ENCODE results near the gene FANCB.

Gene FANCB

DNA sequence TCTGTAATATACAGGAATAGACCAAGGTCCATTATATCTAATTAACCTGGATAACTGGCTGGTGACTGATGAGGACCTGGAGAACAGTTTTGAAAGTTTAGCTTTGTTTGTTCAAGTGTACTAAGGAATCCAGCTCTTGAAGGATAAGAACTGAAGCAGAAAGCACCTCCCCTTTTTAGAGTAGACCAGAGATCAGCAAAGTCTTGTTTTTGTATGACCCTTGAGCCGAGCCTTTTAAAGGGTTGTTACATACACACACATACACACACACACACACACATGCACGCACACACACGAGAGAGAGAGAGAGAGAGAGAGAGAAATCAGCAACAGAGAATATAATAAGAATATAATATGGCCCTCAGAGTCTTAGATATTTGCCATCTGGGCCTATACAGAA lies 13.4 kb upstream of the FANCB start:
- Histone ChIP-seq H3K9ac (no peak overlapping the region), H3K4me1 (ENCODE audit: low read depth, poor library complexity, severe bottlenecking) (no peaks in the 10 kb centered on the region), H2AFZ (ENCODE audit: low read depth) (no peak overlapping the region), H3K4me2 (no peak overlapping the region), H3K36me3 (ENCODE audit: insufficient read depth) (no peaks in the 10 kb centered on the region), H4K20me1 (ENCODE audit: insufficient read depth) (no peaks in the 10 kb centered on the region), H3K4me3 (IDR thresholded peaks at IDR 0.05; ENCODE audit: insufficient read depth, low read depth, low read length) (no peak overlapping the region), H3K79me2 (ENCODE audit: insufficient read depth, low read depth) (no peaks in the 10 kb centered on the region), H3K27me3 (ENCODE audit: insufficient read depth, low read depth) (no peaks in the 10 kb centered on the region), H3K27ac (no peak overlapping the region)
- no peak for TF ChIP-seq CTCF (conservative IDR thresholded peaks at IDR 0.05; ENCODE audit: low read depth, low read length)

DNA sequence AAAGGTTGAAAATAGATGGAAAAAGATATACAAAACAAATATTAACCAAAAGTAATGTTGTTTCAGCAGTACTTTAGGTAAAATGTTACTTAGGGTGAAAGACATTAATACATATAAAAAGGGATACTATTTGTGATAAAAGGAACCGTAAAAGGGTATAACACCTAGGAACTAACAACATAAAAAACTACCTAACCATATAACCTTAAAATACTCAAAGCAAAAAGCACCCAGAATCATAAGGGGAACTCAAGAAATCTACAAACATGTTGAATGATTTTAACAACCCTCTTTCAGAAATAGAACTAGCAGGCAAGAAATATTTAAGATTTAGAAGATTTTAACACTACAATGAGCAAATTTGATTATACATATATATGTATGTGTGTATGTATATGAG lies 11.8 kb upstream of the FANCB start:
- no peak overlapping the region for H2AFZ ChIP-seq (ENCODE audit: low read depth)
- no peak overlapping the region for H3K4me3 ChIP-seq (IDR thresholded peaks at IDR 0.05; ENCODE audit: insufficient read depth, low read depth, low read length)
- H3K4me1 ChIP-seq (ENCODE audit: low read depth, poor library complexity, severe bottlenecking) = no peaks in the 10 kb centered on the region
- H3K9ac ChIP-seq = no peak overlapping the region
- no peaks in the 10 kb centered on the region for H3K36me3 ChIP-seq (ENCODE audit: insufficient read depth)
- H3K27me3 ChIP-seq (ENCODE audit: insufficient read depth, low read depth) = no peaks in the 10 kb centered on the region
- no peaks in the 10 kb centered on the region for H4K20me1 ChIP-seq (ENCODE audit: insufficient read depth)
- H3K79me2 ChIP-seq (ENCODE audit: insufficient read depth, low read depth) = no peaks in the 10 kb centered on the region
- no peak overlapping the region for H3K27ac ChIP-seq
- no peak overlapping the region for H3K4me2 ChIP-seq
- no peak for TF ChIP-seq CTCF (conservative IDR thresholded peaks at IDR 0.05; ENCODE audit: low read depth, low read length)

DNA sequence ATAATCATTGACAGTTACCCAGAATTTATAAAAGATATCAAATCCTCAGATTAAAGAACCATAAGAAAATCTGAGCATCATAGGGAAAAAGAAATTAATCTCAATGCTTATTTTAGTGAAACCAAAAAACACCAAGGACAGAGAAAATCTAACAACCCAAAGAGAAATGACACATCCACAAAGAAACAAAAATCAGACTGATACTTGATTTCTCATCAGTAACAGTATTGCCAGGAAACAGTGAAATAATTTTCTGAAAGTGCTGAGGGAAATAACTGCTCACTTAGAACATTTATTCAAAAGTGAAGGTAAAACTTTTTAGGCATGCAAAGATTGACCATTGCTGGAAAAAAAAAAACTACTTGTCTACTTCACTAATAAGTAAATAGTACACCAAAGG lies 11.0 kb upstream of the FANCB start:
- no peaks in the 10 kb centered on the region for H3K27me3 ChIP-seq (ENCODE audit: insufficient read depth, low read depth)
- TF ChIP-seq CTCF (conservative IDR thresholded peaks at IDR 0.05; ENCODE audit: low read depth, low read length) = no peak
- no peak overlapping the region for H3K9ac ChIP-seq
- H3K4me2 ChIP-seq = no peak overlapping the region
- no peaks in the 10 kb centered on the region for H3K36me3 ChIP-seq (ENCODE audit: insufficient read depth)
- H4K20me1 ChIP-seq (ENCODE audit: insufficient read depth) = no peaks in the 10 kb centered on the region
- H3K79me2 ChIP-seq (ENCODE audit: insufficient read depth, low read depth) = no peaks in the 10 kb centered on the region
- no peak overlapping the region for H2AFZ ChIP-seq (ENCODE audit: low read depth)
- no peak overlapping the region for H3K27ac ChIP-seq
- no peak overlapping the region for H3K4me3 ChIP-seq (IDR thresholded peaks at IDR 0.05; ENCODE audit: insufficient read depth, low read depth, low read length)
- H3K4me1 ChIP-seq (ENCODE audit: low read depth, poor library complexity, severe bottlenecking) = no peaks in the 10 kb centered on the region

DNA sequence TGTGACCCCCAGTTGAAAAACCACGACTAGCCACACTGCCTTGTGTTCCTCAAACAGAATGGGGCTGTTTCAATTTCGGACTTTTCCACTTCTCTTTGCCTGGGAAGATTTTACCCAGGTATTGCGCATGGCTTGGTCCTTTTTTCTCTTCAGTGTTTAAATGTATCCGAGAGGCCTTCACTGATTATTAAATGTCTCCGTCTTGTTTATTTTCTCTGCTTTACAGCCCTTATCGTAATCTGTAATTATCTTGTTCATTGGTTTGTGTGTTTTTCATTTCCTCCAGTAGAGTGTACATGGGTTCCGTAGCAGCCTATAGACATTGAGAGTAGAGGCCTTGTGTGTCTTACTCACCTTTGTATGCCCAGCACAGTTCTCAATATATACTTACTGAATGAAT lies 2.8 kb upstream of the FANCB start:
- no peaks in the 10 kb centered on the region for H3K36me3 ChIP-seq (ENCODE audit: insufficient read depth)
- H2AFZ ChIP-seq (ENCODE audit: low read depth) = no peak overlapping the region
- H3K4me1 ChIP-seq (ENCODE audit: low read depth, poor library complexity, severe bottlenecking) = peaks cover 17% of the 10 kb centered on the region
- H3K27me3 ChIP-seq (ENCODE audit: insufficient read depth, low read depth) = no peaks in the 10 kb centered on the region
- H3K79me2 ChIP-seq (ENCODE audit: insufficient read depth, low read depth) = peaks cover 27% of the 10 kb centered on the region
- H3K27ac ChIP-seq = no peak overlapping the region
- no peak overlapping the region for H3K4me3 ChIP-seq (IDR thresholded peaks at IDR 0.05; ENCODE audit: insufficient read depth, low read depth, low read length)
- TF ChIP-seq CTCF (conservative IDR thresholded peaks at IDR 0.05; ENCODE audit: low read depth, low read length) = no peak
- no peak overlapping the region for H3K9ac ChIP-seq
- H4K20me1 ChIP-seq (ENCODE audit: insufficient read depth) = no peaks in the 10 kb centered on the region
- no peak overlapping the region for H3K4me2 ChIP-seq

GRCh38 chrX:14873676-14874049 lies 794 bp upstream of the FANCB start:
- H3K27me3 ChIP-seq (ENCODE audit: insufficient read depth, low read depth) = no peaks in the 10 kb centered on the region
- no peak for TF ChIP-seq CTCF (conservative IDR thresholded peaks at IDR 0.05; ENCODE audit: low read depth, low read length)
- H3K4me1 ChIP-seq (ENCODE audit: low read depth, poor library complexity, severe bottlenecking) = peaks cover 17% of the 10 kb centered on the region
- no peaks in the 10 kb centered on the region for H4K20me1 ChIP-seq (ENCODE audit: insufficient read depth)
- no peaks in the 10 kb centered on the region for H3K36me3 ChIP-seq (ENCODE audit: insufficient read depth)
- H3K79me2 ChIP-seq (ENCODE audit: insufficient read depth, low read depth) = peaks cover 36% of the 10 kb centered on the region
- H3K9ac ChIP-seq = peak overlapping the region; percentile 55
- H3K4me2 ChIP-seq = peak overlapping the region; percentile 71
- peak overlapping the region; percentile 45 for H3K27ac ChIP-seq
- H3K4me3 ChIP-seq (IDR thresholded peaks at IDR 0.05; ENCODE audit: insufficient read depth, low read depth, low read length) = no peak overlapping the region
- peak overlapping the region; percentile 57 for H2AFZ ChIP-seq (ENCODE audit: low read depth)
